ENCODE measurements around the gene CGGBP1.

CGGBP1 gene

DNA sequence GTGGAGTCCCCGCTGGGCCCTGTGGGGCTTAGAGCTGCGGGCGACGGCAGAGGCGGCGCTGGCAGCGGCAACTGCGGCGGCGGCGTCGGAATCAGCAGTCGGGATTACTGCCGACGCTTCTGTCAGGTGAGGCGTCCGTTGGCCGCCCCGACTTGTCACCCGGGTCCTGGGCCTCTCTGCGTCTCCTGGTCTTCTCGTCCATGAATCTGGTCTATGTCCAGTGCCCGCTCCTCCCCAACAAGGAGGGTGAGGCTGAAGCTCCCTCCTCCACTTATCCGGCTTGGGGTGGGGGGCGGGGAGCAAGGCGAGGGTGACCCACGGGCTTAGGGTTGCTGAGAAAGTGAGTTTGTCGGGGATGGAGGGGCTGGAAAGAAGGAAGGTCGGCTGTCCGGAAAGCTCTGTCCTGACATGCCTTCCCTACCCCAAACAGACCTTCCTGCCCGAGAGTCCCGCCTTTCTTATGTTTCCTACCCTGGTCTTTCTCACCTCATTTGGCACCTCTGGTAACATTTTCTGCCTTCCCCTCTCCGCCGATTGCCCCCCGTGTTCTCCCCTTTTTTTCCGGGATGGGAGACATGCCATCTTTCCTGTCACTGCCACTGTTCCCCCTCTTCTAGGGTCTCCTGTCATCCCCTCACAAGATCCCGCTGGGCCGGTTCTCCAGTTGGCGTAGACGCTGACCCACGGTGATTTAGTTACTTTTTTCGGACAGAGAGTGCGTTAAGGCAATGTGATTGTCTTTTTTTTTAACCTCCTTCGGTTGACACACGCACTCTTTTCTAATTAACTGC lies 770 bp upstream of the CGGBP1 start:
- in situ Hi-C loops (cut with MboI; ENCODE audit: low sequenced_read_pairs, unreplicated experiment) = no loop called here

DNA sequence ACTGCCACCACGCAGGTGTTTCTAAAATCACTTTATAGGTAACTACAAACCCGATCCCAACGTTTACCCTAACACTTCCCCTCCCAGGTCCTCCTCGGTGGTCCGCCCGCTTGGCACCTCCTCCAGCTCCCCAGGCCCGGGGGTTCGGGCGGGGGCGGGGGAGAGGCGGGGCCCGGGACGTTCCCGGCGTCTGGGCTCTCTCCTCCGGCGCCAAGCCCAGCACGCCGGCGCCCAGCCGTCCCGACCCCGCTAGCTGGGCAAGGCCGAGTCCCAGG lies 562 bp downstream of the CGGBP1 start:
- DNase-seq (ENCODE audit: low spot score) = no peak
- in situ Hi-C loops (cut with MboI; ENCODE audit: low sequenced_read_pairs, unreplicated experiment) = no loop called here
- TF ChIP-seq, protein P1, sequence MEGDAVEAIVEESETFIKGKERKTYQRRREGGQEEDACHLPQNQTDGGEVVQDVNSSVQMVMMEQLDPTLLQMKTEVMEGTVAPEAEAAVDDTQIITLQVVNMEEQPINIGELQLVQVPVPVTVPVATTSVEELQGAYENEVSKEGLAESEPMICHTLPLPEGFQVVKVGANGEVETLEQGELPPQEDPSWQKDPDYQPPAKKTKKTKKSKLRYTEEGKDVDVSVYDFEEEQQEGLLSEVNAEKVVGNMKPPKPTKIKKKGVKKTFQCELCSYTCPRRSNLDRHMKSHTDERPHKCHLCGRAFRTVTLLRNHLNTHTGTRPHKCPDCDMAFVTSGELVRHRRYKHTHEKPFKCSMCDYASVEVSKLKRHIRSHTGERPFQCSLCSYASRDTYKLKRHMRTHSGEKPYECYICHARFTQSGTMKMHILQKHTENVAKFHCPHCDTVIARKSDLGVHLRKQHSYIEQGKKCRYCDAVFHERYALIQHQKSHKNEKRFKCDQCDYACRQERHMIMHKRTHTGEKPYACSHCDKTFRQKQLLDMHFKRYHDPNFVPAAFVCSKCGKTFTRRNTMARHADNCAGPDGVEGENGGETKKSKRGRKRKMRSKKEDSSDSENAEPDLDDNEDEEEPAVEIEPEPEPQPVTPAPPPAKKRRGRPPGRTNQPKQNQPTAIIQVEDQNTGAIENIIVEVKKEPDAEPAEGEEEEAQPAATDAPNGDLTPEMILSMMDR (IDR thresholded peaks at IDR 0.05; ENCODE audit: borderline replicate concordance, control extremely low read depth, extremely low read depth, insufficient read depth, missing control alignments) = no peak

More for the DNA sequence above, 770 bp upstream of the CGGBP1 start:
- DNase-seq (ENCODE audit: low spot score) = no peak
- TF ChIP-seq, protein P1 (IDR thresholded peaks at IDR 0.05; ENCODE audit: borderline replicate concordance, control extremely low read depth, extremely low read depth, insufficient read depth, missing control alignments) = no peak

DNA sequence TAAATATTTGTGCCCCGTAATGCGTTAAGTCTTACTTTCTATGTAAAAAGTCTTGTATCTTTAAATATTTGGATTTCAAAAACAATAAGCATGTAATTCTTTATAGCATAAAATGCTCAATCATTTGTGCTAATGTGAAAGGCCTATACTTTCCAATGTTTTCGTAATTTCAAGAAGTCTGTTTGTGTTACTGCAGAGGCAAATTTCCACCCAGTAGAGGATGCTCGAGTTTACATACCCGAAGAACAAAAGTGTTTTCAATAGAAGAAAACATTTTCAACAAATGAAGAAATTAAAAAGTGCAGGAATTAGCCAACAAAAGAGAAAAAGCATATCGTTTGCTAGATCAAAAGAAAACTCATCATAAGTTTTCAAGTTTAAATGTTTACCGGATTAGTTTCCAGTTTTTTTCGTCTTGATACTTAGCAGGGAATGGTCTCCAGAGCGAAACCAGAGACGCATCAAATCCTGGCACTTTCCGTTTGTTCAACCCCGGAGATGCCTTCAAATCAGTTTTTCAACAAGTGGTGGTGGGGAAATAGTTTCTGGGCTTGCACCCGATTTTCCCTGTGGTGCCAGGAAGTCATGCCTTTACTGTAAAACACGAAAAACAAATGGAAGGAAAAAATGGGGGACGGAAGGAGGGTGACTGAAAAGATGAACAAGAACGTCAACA lies 1.0 kb downstream of the CGGBP1 start:
- DNase-seq (ENCODE audit: low spot score) = no peak
- TF ChIP-seq, protein P1 (IDR thresholded peaks at IDR 0.05; ENCODE audit: borderline replicate concordance, control extremely low read depth, extremely low read depth, insufficient read depth, missing control alignments) = no peak
- in situ Hi-C loops (cut with MboI; ENCODE audit: low sequenced_read_pairs, unreplicated experiment) = no loop called here

DNA sequence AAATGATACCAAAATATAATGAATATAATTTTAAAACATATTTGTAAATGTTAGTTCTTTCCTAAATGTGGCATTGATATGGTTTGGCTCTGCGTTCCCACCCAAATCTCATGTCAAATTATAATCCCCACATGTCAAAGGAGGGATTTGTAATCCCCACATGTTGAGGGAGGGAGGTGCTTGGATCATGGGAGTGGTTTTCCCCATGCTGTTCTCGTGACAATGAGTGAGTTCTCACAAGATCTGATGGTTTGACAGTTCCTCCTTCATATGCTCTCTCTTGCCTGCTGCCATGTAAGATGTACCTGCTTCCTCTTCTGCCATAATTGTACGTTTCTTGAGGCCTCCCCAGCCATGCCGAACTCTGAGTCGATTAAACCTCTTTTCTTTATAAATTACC lies 12.0 kb downstream of the CGGBP1 start:
- in situ Hi-C loops (cut with MboI; ENCODE audit: low sequenced_read_pairs, unreplicated experiment) = no loop called here
- TF ChIP-seq, protein P1 (IDR thresholded peaks at IDR 0.05; ENCODE audit: borderline replicate concordance, control extremely low read depth, extremely low read depth, insufficient read depth, missing control alignments) = no peak
- no peak for DNase-seq (ENCODE audit: low spot score)

DNA sequence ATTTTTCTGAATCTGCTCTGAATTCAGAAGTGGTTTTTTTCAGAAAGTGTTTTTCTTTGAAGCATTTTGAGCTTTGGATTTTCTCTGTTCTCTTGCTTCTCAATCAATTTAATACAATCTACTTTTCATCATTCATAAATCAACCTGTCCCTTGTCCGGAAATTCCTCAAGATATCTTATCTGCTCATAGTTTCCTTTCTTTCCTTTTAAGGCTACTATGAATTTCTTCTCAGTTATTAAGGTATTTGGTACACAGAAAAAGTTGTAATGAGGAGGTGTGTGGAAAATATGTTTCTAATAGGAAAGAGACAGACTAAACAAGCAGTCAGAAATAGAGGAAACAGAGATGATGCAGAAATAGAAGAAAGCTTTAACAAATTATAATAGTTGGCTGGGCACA lies 14.4 kb downstream of the CGGBP1 start:
- in situ Hi-C loops (cut with MboI; ENCODE audit: low sequenced_read_pairs, unreplicated experiment) = no loop called here
- TF ChIP-seq, protein P1 (IDR thresholded peaks at IDR 0.05; ENCODE audit: borderline replicate concordance, control extremely low read depth, extremely low read depth, insufficient read depth, missing control alignments) = no peak
- DNase-seq (ENCODE audit: low spot score) = no peak

DNA sequence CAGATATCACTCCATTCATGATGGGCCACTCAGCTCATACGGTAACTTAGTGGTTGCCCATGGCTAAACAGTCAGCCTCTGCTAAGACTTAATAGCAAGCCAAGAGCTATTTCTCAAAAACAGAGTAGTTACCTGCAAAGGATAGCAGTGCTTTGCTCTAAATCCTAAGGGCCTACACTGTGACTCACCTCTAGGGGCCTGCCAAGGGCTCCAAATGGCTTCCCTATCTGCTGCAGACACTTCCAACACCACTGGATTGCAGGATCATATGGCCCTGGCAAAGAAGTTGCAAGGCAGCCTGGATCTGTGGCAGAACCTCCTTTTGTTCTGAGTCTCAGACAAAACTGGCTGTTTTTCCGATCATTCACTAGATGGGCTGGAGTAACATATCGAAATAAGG lies 17.8 kb downstream of the CGGBP1 start:
- DNase-seq (ENCODE audit: low spot score) = no peak
- in situ Hi-C loops (cut with MboI; ENCODE audit: low sequenced_read_pairs, unreplicated experiment) = no loop called here
- TF ChIP-seq, protein P1 (IDR thresholded peaks at IDR 0.05; ENCODE audit: borderline replicate concordance, control extremely low read depth, extremely low read depth, insufficient read depth, missing control alignments) = no peak

Measured in GM13976 (cell line).